ENCODE results near the gene TMEM86B. TPM values are rescaled to one million over a fixed set of nuclear protein-coding genes. Genes with fewer than 3 reads are reported as not detected.

TMEM86B gene
- total RNA-seq, 1 experiment from 2014 or later: 1.8 TPM

GRCh38 chr19:55178781-55179599 lies 49.6 kb downstream of the TMEM86B start:
- Histone ChIP-seq H3K36me3 (no peaks in the 10 kb centered on the region), H3K4me3 (no peak overlapping the region), H3K27ac (no peak overlapping the region), H3K9me3 (replicated peaks) (peaks cover 2% of the 10 kb centered on the region; the same call in 1 of the 2 replicates), H3K27me3 (replicated peaks) (peaks cover 29% of the 10 kb centered on the region), H3K4me1 (replicated peaks) (peaks cover 14% of the 10 kb centered on the region)
- peak; percentile 71 to 84 for DNase-seq (ENCODE audit: low read depth in 1 of 2, low spot score in 2 of 2)

Other genes with a start within 250 kb of the TMEM86B start
- gene GP6, start 190.5 kb downstream of the TMEM86B start, total RNA-seq (2014; rRNA removed; shearing (Covaris generic)): not detected in 2 replicates
- gene RDH13, start 165.6 kb downstream of the TMEM86B start, total RNA-seq (2014; rRNA removed; shearing (Covaris generic)): 3.7 and 7.1 TPM in 2 replicates
- gene EPS8L1, start 152.9 kb downstream of the TMEM86B start, total RNA-seq (2014; rRNA removed; shearing (Covaris generic)): 3.5 and 11.8 TPM in 2 replicates
- 72.7 and 82.4 TPM in 2 replicates for gene PPP1R12C, start 111.1 kb downstream of the TMEM86B start, total RNA-seq (2014; rRNA removed; shearing (Covaris generic))
- 0.34 and 3.4 TPM in 2 replicates for gene TNNT1, start 79.6 kb downstream of the TMEM86B start, total RNA-seq (2014; rRNA removed; shearing (Covaris generic))
- gene TNNI3, start 71.0 kb downstream of the TMEM86B start, total RNA-seq (2014; rRNA removed; shearing (Covaris generic)): not detected in 2 replicates
- gene DNAAF3, start 62.1 kb downstream of the TMEM86B start, total RNA-seq (2014; rRNA removed; shearing (Covaris generic)): 0.18 and 3.2 TPM in 2 replicates
- gene SYT5, start 48.5 kb downstream of the TMEM86B start, total RNA-seq (2014; rRNA removed; shearing (Covaris generic)): not detected in 2 replicates
- 1.4 and 2.0 TPM in 2 replicates for gene PTPRH, start 19.3 kb downstream of the TMEM86B start, total RNA-seq (2014; rRNA removed; shearing (Covaris generic))
- gene PPP6R1, start 30.3 kb upstream of the TMEM86B start, total RNA-seq (2014; rRNA removed; shearing (Covaris generic)): 33.6 and 48.0 TPM in 2 replicates
- 43.5 and 51.4 TPM in 2 replicates for gene HSPBP1, start 51.3 kb upstream of the TMEM86B start, total RNA-seq (2014; rRNA removed; shearing (Covaris generic))
- 8.5 and 10.3 TPM in 2 replicates for gene BRSK1, start 55.2 kb upstream of the TMEM86B start, total RNA-seq (2014; rRNA removed; shearing (Covaris generic))
- gene TMEM150B, start 96.6 kb upstream of the TMEM86B start, total RNA-seq (2014; rRNA removed; shearing (Covaris generic)): not detected in 2 replicates
- gene KMT5C, start 111.1 kb upstream of the TMEM86B start, total RNA-seq (2014; rRNA removed; shearing (Covaris generic)): 4.0 and 6.8 TPM in 2 replicates
- gene COX6B2, start 126.0 kb upstream of the TMEM86B start, total RNA-seq (2014; rRNA removed; shearing (Covaris generic)): 0.11 TPM in 1 of 2 replicates, not detected in the other
- 0.03 TPM in 1 of 2 replicates, not detected in the other for gene GARIN5B, start 134.5 kb upstream of the TMEM86B start, total RNA-seq (2014; rRNA removed; shearing (Covaris generic))
- 116 and 141 TPM in 2 replicates for gene IL11, start 141.7 kb upstream of the TMEM86B start, total RNA-seq (2014; rRNA removed; shearing (Covaris generic))
- gene TMEM190, start 148.1 kb upstream of the TMEM86B start, total RNA-seq (2014; rRNA removed; shearing (Covaris generic)): not detected in 2 replicates
- not detected in 2 replicates for gene TMEM238, start 155.5 kb upstream of the TMEM86B start, total RNA-seq (2014; rRNA removed; shearing (Covaris generic))
- 243 and 543 TPM in 2 replicates for gene RPL28, start 157.2 kb upstream of the TMEM86B start, total RNA-seq (2014; rRNA removed; shearing (Covaris generic))
- 509 and 518 TPM in 2 replicates for gene UBE2S, start 179.0 kb upstream of the TMEM86B start, total RNA-seq (2014; rRNA removed; shearing (Covaris generic))
- gene SHISA7, start 214.5 kb upstream of the TMEM86B start, total RNA-seq (2014; rRNA removed; shearing (Covaris generic)): not detected in 2 replicates
- 71.7 and 97.3 TPM in 2 replicates for gene ISOC2, start 232.9 kb upstream of the TMEM86B start, total RNA-seq (2014; rRNA removed; shearing (Covaris generic))
- not detected in 2 replicates for gene C19orf85, start 236.0 kb upstream of the TMEM86B start, total RNA-seq (2014; rRNA removed; shearing (Covaris generic))
- 1.1 and 4.1 TPM in 2 replicates for gene ZNF628, start 247.9 kb upstream of the TMEM86B start, total RNA-seq (2014; rRNA removed; shearing (Covaris generic))